SU-DHL-6 (cell line): ENCODE results near the gene GCNT2.

ENCODE experiments used
- H2AFZ ChIP-seq: fragments of 200-600 bp; sonication (generic); 2 replicates; pipeline ENCODE4 v1.6.1; 2014; ENCODE audit warnings: low read depth, mild to moderate bottlenecking, moderate library complexity, mixed read lengths, antibody characterized with exemption, low read length; ENCODE audit not compliant: severe bottlenecking
- H3F3A ChIP-seq: fragments of 200-600 bp; shearing (Covaris generic); 2 replicates; pipeline ENCODE4 v1.6.0; 2016; ENCODE audit warnings: antibody characterized with exemption, mild to moderate bottlenecking; ENCODE audit not compliant: insufficient read depth
- H3K27ac ChIP-seq: fragments of 200-600 bp; sonication (generic); 2 replicates; pipeline ENCODE4 v1.5.1; 2016; ENCODE audit warnings: low read depth, mild to moderate bottlenecking, low read length, moderate library complexity, mixed read lengths
- H3K27me3 ChIP-seq: fragments of 200-600 bp; sonication (generic), shearing (Covaris generic); 2 replicates; pipeline ENCODE4 v1.6.0; 2014; ENCODE audit warnings: mild to moderate bottlenecking, low read length
- H3K36me3 ChIP-seq: fragments of 200-600 bp; sonication (generic); 2 replicates; pipeline ENCODE4 v1.6.1; 2014; ENCODE audit warnings: mild to moderate bottlenecking, low read length, mixed read lengths
- H3K4me2 ChIP-seq: fragments of 300-600, 200-600 bp; shearing (Covaris generic), sonication (generic); 2 replicates; pipeline ENCODE4 v1.6.0; 2014; ENCODE audit warnings: low read length, low read depth, mild to moderate bottlenecking; ENCODE audit not compliant: poor library complexity, severe bottlenecking
- H3K4me3 ChIP-seq: fragments of 200-600 bp; sonication (generic); 2 replicates; pipeline ENCODE4 v1.5.1; 2014; ENCODE audit warnings: antibody characterized with exemption, low read length, mild to moderate bottlenecking, mixed read lengths; ENCODE audit not compliant: insufficient read depth, poor library complexity, severe bottlenecking
- H3K79me2 ChIP-seq: fragments of 200-600 bp; sonication (generic); 2 replicates; pipeline ENCODE4 v1.6.1; 2014; ENCODE audit warnings: mild to moderate bottlenecking, low read length, moderate library complexity; ENCODE audit not compliant: insufficient read depth
- H3K9ac ChIP-seq: fragments of 200-600 bp; sonication (generic); 2 replicates; pipeline ENCODE4 v1.7.0; 2014; ENCODE audit warnings: mild to moderate bottlenecking, low read length
- H3K9me2 ChIP-seq: fragments of 200-600 bp; sonication (generic); replicated peaks from 2 replicates; pipeline ENCODE4 v1.6.1; 2014; ENCODE audit warnings: low read length; ENCODE audit not compliant: insufficient read depth
- H3K9me3 ChIP-seq: fragments of 200-600 bp; sonication (generic); 2 replicates; pipeline ENCODE4 v1.6.1; 2014; ENCODE audit warnings: low read length, mixed read lengths; ENCODE audit not compliant: insufficient read depth
- H4K20me1 ChIP-seq: fragments of 200-600 bp; sonication (generic); 2 replicates; pipeline ENCODE4 v1.6.1; 2014; ENCODE audit warnings: low read depth, mild to moderate bottlenecking, antibody characterized with exemption, low read length, moderate library complexity, mixed read lengths
- CTCF ChIP-seq: fragments of 200-600 bp; sonication (generic); IDR thresholded peaks from one replicate; pipeline ENCODE4 v1.5.1; 2017; ENCODE audit warnings: antibody characterized with exemption, mild to moderate bottlenecking, low read length, moderate library complexity; ENCODE audit not compliant: insufficient read depth, poor library complexity, severe bottlenecking
- EZH2phosphoT487 ChIP-seq: fragments of 200-600 bp; sonication (generic), shearing (Covaris generic); conservative IDR thresholded peaks from 2 replicates; pipeline ENCODE4 v1.6.1; 2018; ENCODE audit warnings: mild to moderate bottlenecking, antibody characterized with exemption, low read length, moderate library complexity, mixed read lengths

The GCNT2 gene

GRCh38 chr6:10479939-10480700 lies 41.0 kb upstream of the GCNT2 start:
- H3K27me3 ChIP-seq, result no peaks in the 10 kb centered on the region
- H3K27ac ChIP-seq, result no peak overlapping the region
- H3K4me2 ChIP-seq, result no peak overlapping the region
- TF ChIP-seq CTCF (no peak), EZH2phosphoT487 (no peak)
- no peaks in the 10 kb centered on the region for H3K9me2 ChIP-seq
- H3K79me2 ChIP-seq, result no peaks in the 10 kb centered on the region
- H3F3A ChIP-seq, result no peaks in the 10 kb centered on the region
- H3K4me3 ChIP-seq, result no peak overlapping the region
- no peaks in the 10 kb centered on the region for H4K20me1 ChIP-seq
- H2AFZ ChIP-seq, result no peak overlapping the region
- H3K36me3 ChIP-seq, result no peaks in the 10 kb centered on the region
- H3K9me3 ChIP-seq, result no peaks in the 10 kb centered on the region; the same call in 1 of the 2 replicates
- H3K9ac ChIP-seq, result no peak overlapping the region

GRCh38 chr6:10481101-10481500 lies 40.0 kb upstream of the GCNT2 start:
- Histone ChIP-seq H3K9ac (no peak overlapping the region), H3K27me3 (no peaks in the 10 kb centered on the region), H3K9me2 (no peaks in the 10 kb centered on the region), H2AFZ (no peak overlapping the region), H3K4me3 (no peak overlapping the region), H3K36me3 (no peaks in the 10 kb centered on the region), H3K79me2 (no peaks in the 10 kb centered on the region), H3K9me3 (no peaks in the 10 kb centered on the region; the same call in 1 of the 2 replicates), H3F3A (no peaks in the 10 kb centered on the region), H3K4me2 (no peak overlapping the region), H3K27ac (no peak overlapping the region), H4K20me1 (no peaks in the 10 kb centered on the region)
- TF ChIP-seq EZH2phosphoT487, result no peak
- TF ChIP-seq CTCF, result no peak

- H2AFZ ChIP-seq, result no peak overlapping the region
- H3K9ac ChIP-seq, result no peak overlapping the region
- no peak overlapping the region for H3K27ac ChIP-seq
- H3K9me2 ChIP-seq, result no peaks in the 10 kb centered on the region
- no peaks in the 10 kb centered on the region for H3K79me2 ChIP-seq
- H4K20me1 ChIP-seq, result no peaks in the 10 kb centered on the region
- no peak overlapping the region for H3K4me3 ChIP-seq
- no peaks in the 10 kb centered on the region for H3F3A ChIP-seq
- no peak overlapping the region for H3K4me2 ChIP-seq
- H3K27me3 ChIP-seq, result no peaks in the 10 kb centered on the region
- no peak for TF ChIP-seq CTCF
- TF ChIP-seq EZH2phosphoT487, result no peak
- H3K9me3 ChIP-seq, result no peaks in the 10 kb centered on the region; the same call in 1 of the 2 replicates
- H3K36me3 ChIP-seq, result no peaks in the 10 kb centered on the region
These were observed 38.4 kb upstream of the GCNT2 start for GRCh38 chr6:10482636-10483257.
